ENCODE measurements around the gene SCARB1.

The SCARB1 gene

GRCh38 chr12:124790650-124791400 lies 72.8 kb downstream of the SCARB1 start:
- no peak for TF ChIP-seq RARB (CRISPR knock-in tag; IDR thresholded peaks at IDR 0.05)
- no peak for TF ChIP-seq CREB5 (CRISPR knock-in tag; IDR thresholded peaks at IDR 0.05; ENCODE audit: low read depth)
- TF ChIP-seq POU6F1 (CRISPR knock-in tag; IDR thresholded peaks at IDR 0.05; ENCODE audit: borderline replicate concordance, low read depth), result no peak
- no peak for TF ChIP-seq ESRRG (CRISPR knock-in tag; IDR thresholded peaks at IDR 0.05)
- TF ChIP-seq PPARA (CRISPR knock-in tag; IDR thresholded peaks at IDR 0.05; ENCODE audit: borderline replicate concordance), result no peak
- TF ChIP-seq ISL1 (CRISPR knock-in tag; IDR thresholded peaks at IDR 0.05), result no peak
- no peak for TF ChIP-seq CSDC2 (CRISPR knock-in tag; IDR thresholded peaks at IDR 0.05)
- no peak for TF ChIP-seq TCF4 (CRISPR knock-in tag; IDR thresholded peaks at IDR 0.05; ENCODE audit: borderline replicate concordance)
- no peak for TF ChIP-seq ZNF70 (CRISPR knock-in tag; IDR thresholded peaks at IDR 0.05)
- no peak for TF ChIP-seq BACH2 (CRISPR knock-in tag; IDR thresholded peaks at IDR 0.05; ENCODE audit: borderline replicate concordance)
- no peak for TF ChIP-seq ZFP3 (CRISPR knock-in tag; IDR thresholded peaks at IDR 0.05)
- TF ChIP-seq ZNF8 (CRISPR knock-in tag; IDR thresholded peaks at IDR 0.05), result no peak
- TF ChIP-seq, protein P1, sequence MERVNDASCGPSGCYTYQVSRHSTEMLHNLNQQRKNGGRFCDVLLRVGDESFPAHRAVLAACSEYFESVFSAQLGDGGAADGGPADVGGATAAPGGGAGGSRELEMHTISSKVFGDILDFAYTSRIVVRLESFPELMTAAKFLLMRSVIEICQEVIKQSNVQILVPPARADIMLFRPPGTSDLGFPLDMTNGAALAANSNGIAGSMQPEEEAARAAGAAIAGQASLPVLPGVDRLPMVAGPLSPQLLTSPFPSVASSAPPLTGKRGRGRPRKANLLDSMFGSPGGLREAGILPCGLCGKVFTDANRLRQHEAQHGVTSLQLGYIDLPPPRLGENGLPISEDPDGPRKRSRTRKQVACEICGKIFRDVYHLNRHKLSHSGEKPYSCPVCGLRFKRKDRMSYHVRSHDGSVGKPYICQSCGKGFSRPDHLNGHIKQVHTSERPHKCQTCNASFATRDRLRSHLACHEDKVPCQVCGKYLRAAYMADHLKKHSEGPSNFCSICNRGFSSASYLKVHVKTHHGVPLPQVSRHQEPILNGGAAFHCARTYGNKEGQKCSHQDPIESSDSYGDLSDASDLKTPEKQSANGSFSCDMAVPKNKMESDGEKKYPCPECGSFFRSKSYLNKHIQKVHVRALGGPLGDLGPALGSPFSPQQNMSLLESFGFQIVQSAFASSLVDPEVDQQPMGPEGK (CRISPR knock-in tag; IDR thresholded peaks at IDR 0.05; ENCODE audit: borderline replicate concordance), result no peak
- no peak for TF ChIP-seq GLIS3 (CRISPR knock-in tag; IDR thresholded peaks at IDR 0.05)
- TF ChIP-seq ZNF565 (CRISPR knock-in tag; conservative IDR thresholded peaks at IDR 0.05; ENCODE audit: low read depth), result no peak
- no peak for ATAC-seq

DNA sequence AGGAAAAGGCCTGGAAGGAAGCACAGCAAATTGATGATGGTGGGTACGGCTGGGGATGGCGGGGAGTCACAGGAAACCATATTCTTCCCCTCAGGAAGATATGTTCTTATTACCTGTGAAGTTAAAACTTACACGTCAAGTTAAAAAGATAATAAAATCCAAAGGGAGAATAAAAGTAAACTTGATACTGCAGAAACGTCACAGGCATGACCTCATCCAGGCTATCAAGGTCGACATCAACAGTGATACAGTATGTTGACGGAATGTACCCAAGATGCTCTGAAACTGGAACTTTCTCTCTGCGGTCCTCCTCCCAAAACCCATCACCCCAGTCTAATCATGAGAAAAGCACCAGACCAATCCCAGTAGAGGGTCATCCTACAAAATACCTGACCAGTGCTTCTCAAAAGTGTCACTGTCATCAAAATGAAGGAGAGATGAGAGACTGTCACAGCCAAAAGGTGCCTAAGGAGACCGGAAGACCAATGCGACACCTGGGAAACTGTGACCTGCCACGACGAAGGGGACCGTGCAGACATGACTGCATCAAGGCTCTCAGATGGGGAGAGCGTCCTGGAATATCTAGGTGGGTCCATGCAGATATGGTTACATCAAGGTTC lies 74.6 kb downstream of the SCARB1 start:
- TF ChIP-seq CSDC2 (CRISPR knock-in tag; IDR thresholded peaks at IDR 0.05) (no peak), CSRNP3 (CRISPR knock-in tag; IDR thresholded peaks at IDR 0.05) (no peak), ESRRG (CRISPR knock-in tag; IDR thresholded peaks at IDR 0.05) (no peak), SNAI2 (CRISPR knock-in tag; IDR thresholded peaks at IDR 0.05) (no peak), ARNTL (CRISPR knock-in tag; IDR thresholded peaks at IDR 0.05; ENCODE audit: borderline replicate concordance, low read depth) (no peak), POU6F1 (CRISPR knock-in tag; IDR thresholded peaks at IDR 0.05; ENCODE audit: borderline replicate concordance, low read depth) (no peak), RARB (CRISPR knock-in tag; IDR thresholded peaks at IDR 0.05) (no peak), PPARA (CRISPR knock-in tag; IDR thresholded peaks at IDR 0.05; ENCODE audit: borderline replicate concordance) (no peak), ZNF8 (CRISPR knock-in tag; IDR thresholded peaks at IDR 0.05) (no peak), TOX (CRISPR knock-in tag; IDR thresholded peaks at IDR 0.05; ENCODE audit: borderline replicate concordance) (no peak), CREB5 (CRISPR knock-in tag; IDR thresholded peaks at IDR 0.05; ENCODE audit: low read depth) (no peak), ZFP30 (CRISPR knock-in tag; IDR thresholded peaks at IDR 0.05) (no peak), BACH2 (CRISPR knock-in tag; IDR thresholded peaks at IDR 0.05; ENCODE audit: borderline replicate concordance) (no peak)
- TF ChIP-seq, protein P2, sequence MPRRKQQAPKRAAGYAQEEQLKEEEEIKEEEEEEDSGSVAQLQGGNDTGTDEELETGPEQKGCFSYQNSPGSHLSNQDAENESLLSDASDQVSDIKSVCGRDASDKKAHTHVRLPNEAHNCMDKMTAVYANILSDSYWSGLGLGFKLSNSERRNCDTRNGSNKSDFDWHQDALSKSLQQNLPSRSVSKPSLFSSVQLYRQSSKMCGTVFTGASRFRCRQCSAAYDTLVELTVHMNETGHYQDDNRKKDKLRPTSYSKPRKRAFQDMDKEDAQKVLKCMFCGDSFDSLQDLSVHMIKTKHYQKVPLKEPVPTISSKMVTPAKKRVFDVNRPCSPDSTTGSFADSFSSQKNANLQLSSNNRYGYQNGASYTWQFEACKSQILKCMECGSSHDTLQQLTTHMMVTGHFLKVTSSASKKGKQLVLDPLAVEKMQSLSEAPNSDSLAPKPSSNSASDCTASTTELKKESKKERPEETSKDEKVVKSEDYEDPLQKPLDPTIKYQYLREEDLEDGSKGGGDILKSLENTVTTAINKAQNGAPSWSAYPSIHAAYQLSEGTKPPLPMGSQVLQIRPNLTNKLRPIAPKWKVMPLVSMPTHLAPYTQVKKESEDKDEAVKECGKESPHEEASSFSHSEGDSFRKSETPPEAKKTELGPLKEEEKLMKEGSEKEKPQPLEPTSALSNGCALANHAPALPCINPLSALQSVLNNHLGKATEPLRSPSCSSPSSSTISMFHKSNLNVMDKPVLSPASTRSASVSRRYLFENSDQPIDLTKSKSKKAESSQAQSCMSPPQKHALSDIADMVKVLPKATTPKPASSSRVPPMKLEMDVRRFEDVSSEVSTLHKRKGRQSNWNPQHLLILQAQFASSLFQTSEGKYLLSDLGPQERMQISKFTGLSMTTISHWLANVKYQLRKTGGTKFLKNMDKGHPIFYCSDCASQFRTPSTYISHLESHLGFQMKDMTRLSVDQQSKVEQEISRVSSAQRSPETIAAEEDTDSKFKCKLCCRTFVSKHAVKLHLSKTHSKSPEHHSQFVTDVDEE (CRISPR knock-in tag; IDR thresholded peaks at IDR 0.05), result no peak
- ATAC-seq, result no peak
